ENCODE data around the gene TGFA. TPM values are rescaled to one million over a fixed set of nuclear protein-coding genes. Genes with fewer than 3 reads are reported as not detected.
A peak's percentile ranks its signal among the peaks of the same experiment; 100 is the strongest.

The TGFA gene
- total and polyA plus RNA-seq, 11 donors, result 0.50 to 4.9 (median 1.0) TPM

DNA sequence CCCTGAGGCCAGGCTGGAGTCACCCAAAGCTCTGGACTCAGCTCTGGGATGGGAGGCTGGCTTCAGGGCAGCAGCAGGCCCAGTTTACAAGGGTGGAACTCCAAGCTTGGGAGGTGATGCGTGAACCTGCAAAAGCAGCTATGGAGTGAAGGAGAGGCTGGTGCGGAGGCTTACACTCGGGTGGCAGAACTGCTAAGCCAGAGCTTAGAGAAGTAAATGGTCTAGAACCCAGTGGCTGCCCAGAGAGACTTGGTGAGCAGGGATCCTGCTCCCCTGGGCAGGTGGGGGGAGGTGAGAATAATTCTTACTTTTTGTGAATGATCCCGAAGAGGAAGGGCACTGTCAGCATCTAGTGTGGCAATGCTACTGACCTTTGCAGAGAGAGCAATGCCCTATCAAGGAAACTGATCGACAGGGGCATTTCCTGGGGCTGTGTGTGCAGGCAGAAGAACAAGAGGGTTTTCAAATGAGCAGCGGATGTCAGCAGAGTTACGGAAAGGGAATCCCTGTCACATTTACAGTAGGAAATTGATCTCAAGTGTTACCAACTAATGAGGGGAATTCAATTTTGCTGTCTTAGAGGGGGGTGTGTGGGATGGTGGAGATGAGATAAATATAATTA is 80.4 kb downstream of the TGFA start:
- Histone ChIP-seq H3K27me3 (peaks cover 0 to 19% (median 0%) of the 10 kb centered on the region in 9 donors), H3K9me3 (no peaks in the 10 kb centered on the region), H3K27ac (peak overlapping the region in 1 of 12 donors; percentile 56), H3K36me3 (no peaks in the 10 kb centered on the region), H3K4me3 (no peak overlapping the region), H3K4me1 (peaks cover 0 to 64% (median 0%) of the 10 kb centered on the region in 12 donors)
- ATAC-seq (no peak), DNase-seq (no peak)
- 65 to 74% (median 70%) methylated on average over 7 of the region's 7 CpGs for WGBS, 4 donors
- TF ChIP-seq POLR2A (IDR thresholded peaks at IDR 0.05), result no peak
- intact Hi-C loops (cut with DNase I), result no loop called here

GRCh38 chr2:70472221-70472890 is 81.3 kb downstream of the TGFA start:
- no peaks in the 10 kb centered on the region for H3K36me3 ChIP-seq
- intact Hi-C loops (cut with DNase I), result no loop called here
- H3K27ac ChIP-seq, result peak overlapping the region in 1 of 12 donors; percentile 55
- DNase-seq (no peak), ATAC-seq (peak in 1 of 4 donors; percentile 31)
- no peak overlapping the region for H3K4me3 ChIP-seq
- H3K4me1 ChIP-seq, result peaks cover 0 to 66% (median 0%) of the 10 kb centered on the region in 12 donors
- no peak for TF ChIP-seq POLR2A (IDR thresholded peaks at IDR 0.05)
- no peak for TF ChIP-seq CTCF (IDR thresholded peaks at IDR 0.05)
- 56 to 61% (median 59%) methylated on average over 7 to 9 of the region's 9 CpGs for WGBS, 4 donors
- no peaks in the 10 kb centered on the region for H3K9me3 ChIP-seq
- peaks cover 0 to 14% (median 0%) of the 10 kb centered on the region in 9 donors for H3K27me3 ChIP-seq

GRCh38 chr2:70471129-70471528 is 82.5 kb downstream of the TGFA start:
- ATAC-seq, result peak in 3 of 4 donors; percentile 44 to 74 (median 69)
- no peak overlapping the region for H3K27ac ChIP-seq
- WGBS, 4 donors, result 73 to 83% (median 75%) methylated on average over 7 of the region's 7 CpGs

GRCh38 chr2:70469961-70470360 is 83.7 kb downstream of the TGFA start:
- Histone ChIP-seq H3K36me3 (no peaks in the 10 kb centered on the region), H3K9me3 (no peaks in the 10 kb centered on the region), H3K4me1 (peaks cover 0 to 57% (median 0%) of the 10 kb centered on the region in 12 donors), H3K4me3 (no peak overlapping the region), H3K27me3 (peaks cover 0 to 11% (median 0%) of the 10 kb centered on the region in 9 donors), H3K27ac (no peak overlapping the region)
- intact Hi-C loops (cut with DNase I), result no loop called here
- DNase-seq (no peak), ATAC-seq (no peak)
- no peak for TF ChIP-seq POLR2A (IDR thresholded peaks at IDR 0.05)
- no peak for TF ChIP-seq CTCF (IDR thresholded peaks at IDR 0.05)
- WGBS, 4 donors, result 43 to 55% (median 49%) methylated on average over 7 of the region's 7 CpGs

More at GRCh38 chr2:70471129-70471528, 82.5 kb downstream of the TGFA start:
- H3K4me1 ChIP-seq, result peaks cover 0 to 66% (median 0%) of the 10 kb centered on the region in 12 donors
- no peak for TF ChIP-seq CTCF (IDR thresholded peaks at IDR 0.05)
- TF ChIP-seq POLR2A (IDR thresholded peaks at IDR 0.05), result no peak
- intact Hi-C loops (cut with DNase I), result no loop called here
- no peaks in the 10 kb centered on the region for H3K36me3 ChIP-seq
- no peak overlapping the region for H3K4me3 ChIP-seq
- peaks cover 0 to 11% (median 0%) of the 10 kb centered on the region in 9 donors for H3K27me3 ChIP-seq
- peak in 1 of 5 donors; percentile 54 for DNase-seq
- no peaks in the 10 kb centered on the region for H3K9me3 ChIP-seq

Data from heart left ventricle (tissue), 16 donors.